BJ (cell line): Measurements from ENCODE around the gene STXBP5L. TPM values are rescaled to one million over a fixed set of nuclear protein-coding genes. Genes with fewer than 3 reads are reported as not detected.

Source experiments
- CTCF ChIA-PET: fragments of 350-600 bp; formaldehyde crosslinking; extraction: SDS; loops from one replicate; lab custom pipeline; 2021; ENCODE audit warnings: antibody characterized with exemption, inconsistent platforms; lab: Yijun Ruan, JAX
- POLR2A ChIA-PET: fragments of 300-600 bp; sonication (Branson Sonifier 250); formaldehyde crosslinking; extraction: SDS; loops from one replicate; lab custom pipeline; 2021; ENCODE audit warnings: antibody characterized with exemption; lab: Charles Lee
- DNase-seq: peaks from one replicate; pipeline ENCODE4 v3.0.0-alpha.2; 2011; ENCODE audit warnings: low read depth
- H3K27me3 ChIP-seq: 2 replicates; pipeline ENCODE4 v1.6.0; 2011; ENCODE audit warnings: low read length; ENCODE audit not compliant: control insufficient read depth, insufficient read depth
- H3K36me3 ChIP-seq: 2 replicates; pipeline ENCODE4 v1.5.1; 2011; ENCODE audit warnings: low read length; ENCODE audit not compliant: control insufficient read depth, insufficient read depth
- H3K4me3 ChIP-seq: 2 replicates; pipeline ENCODE4 v1.5.1; 2011; ENCODE audit warnings: low read depth, mild to moderate bottlenecking, control low read depth, low read length
- polyA plus RNA-seq: library from polyadenylated mRNA; depleted of rRNA; stranded (reverse); fragments of >200 nt; gene quantifications from 2 replicates; pipeline ENCODE4 v1.2.3, GENCODE V29; 2011
- TF ChIP-seq, protein P1 (sequence below): IDR thresholded peaks from 2 replicates; pipeline ENCODE4 v1.5.1; 2011; ENCODE audit warnings: low read depth, mild to moderate bottlenecking, control low read depth, inconsistent platforms, low read length, moderate library complexity; ENCODE audit not compliant: insufficient read depth

The STXBP5L gene
- polyA plus RNA-seq, 1 experiment = not detected

DNA sequence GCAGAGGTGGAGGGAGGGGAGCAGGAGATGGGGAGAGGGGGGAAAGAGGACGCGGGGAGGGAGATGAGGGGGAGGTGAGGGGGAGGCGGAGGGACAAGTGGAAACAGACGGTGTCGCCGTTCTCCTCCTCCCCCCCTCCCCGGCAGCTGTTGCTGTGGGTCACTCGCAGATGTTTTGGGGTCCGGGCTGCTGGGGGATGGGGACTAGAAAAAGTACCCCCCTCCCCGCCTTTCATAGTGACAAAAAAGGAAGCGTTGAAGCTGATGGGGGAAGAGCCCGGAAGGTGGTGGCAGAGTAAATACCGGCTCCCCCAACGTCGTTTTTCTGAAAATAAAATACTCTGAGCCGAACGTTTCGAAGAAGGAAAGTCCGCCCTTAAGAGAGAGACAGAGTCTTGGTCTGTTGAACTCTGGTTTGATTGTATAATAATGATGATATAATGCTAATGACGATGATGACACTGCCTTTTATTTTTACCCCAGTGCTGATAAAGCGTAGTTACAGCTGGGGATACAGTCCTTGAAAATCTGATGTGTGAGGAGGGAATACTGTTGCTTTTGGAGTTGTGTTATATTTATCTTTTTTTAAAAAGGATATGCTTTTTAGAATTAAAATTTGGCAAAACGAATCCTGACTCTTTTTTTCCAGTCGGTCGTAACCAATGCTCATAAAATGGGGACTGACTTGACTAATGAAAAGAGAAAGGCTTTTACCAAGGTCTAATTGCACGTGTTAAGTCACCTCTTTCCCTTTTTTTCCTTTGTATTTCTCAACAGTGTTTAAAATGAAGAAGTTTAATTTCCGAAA lies 993 bp downstream of the STXBP5L start:
- DNase-seq = no peak
- ChIA-PET CTCF (no interaction called here), POLR2A (no interaction called here)
- no peaks in the 10 kb centered on the region for H3K36me3 ChIP-seq
- TF ChIP-seq, protein P1, sequence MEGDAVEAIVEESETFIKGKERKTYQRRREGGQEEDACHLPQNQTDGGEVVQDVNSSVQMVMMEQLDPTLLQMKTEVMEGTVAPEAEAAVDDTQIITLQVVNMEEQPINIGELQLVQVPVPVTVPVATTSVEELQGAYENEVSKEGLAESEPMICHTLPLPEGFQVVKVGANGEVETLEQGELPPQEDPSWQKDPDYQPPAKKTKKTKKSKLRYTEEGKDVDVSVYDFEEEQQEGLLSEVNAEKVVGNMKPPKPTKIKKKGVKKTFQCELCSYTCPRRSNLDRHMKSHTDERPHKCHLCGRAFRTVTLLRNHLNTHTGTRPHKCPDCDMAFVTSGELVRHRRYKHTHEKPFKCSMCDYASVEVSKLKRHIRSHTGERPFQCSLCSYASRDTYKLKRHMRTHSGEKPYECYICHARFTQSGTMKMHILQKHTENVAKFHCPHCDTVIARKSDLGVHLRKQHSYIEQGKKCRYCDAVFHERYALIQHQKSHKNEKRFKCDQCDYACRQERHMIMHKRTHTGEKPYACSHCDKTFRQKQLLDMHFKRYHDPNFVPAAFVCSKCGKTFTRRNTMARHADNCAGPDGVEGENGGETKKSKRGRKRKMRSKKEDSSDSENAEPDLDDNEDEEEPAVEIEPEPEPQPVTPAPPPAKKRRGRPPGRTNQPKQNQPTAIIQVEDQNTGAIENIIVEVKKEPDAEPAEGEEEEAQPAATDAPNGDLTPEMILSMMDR = no peak
- H3K4me3 ChIP-seq = peak overlapping the region; percentile 37
- H3K27me3 ChIP-seq = peaks cover 13% of the 10 kb centered on the region

DNA sequence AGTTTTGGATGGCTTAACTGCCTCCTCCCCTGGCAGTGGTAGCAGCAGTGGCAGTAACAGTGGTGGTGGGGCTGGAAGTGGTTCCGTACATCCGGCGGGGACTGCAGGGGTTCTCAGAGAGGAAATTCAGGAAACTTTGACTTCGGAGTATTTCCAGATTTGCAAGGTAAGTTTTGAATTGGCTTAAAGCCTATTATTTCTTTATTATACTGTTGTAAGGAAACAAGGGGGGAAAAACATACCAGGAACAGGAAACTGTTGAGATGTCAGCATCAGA lies 1.5 kb downstream of the STXBP5L start:
- TF ChIP-seq, protein P1 = no peak
- ChIA-PET CTCF (no interaction called here), POLR2A (no interaction called here)
- Histone ChIP-seq H3K4me3 (no peak overlapping the region), H3K27me3 (peaks cover 13% of the 10 kb centered on the region), H3K36me3 (no peaks in the 10 kb centered on the region)
- no peak for DNase-seq

DNA sequence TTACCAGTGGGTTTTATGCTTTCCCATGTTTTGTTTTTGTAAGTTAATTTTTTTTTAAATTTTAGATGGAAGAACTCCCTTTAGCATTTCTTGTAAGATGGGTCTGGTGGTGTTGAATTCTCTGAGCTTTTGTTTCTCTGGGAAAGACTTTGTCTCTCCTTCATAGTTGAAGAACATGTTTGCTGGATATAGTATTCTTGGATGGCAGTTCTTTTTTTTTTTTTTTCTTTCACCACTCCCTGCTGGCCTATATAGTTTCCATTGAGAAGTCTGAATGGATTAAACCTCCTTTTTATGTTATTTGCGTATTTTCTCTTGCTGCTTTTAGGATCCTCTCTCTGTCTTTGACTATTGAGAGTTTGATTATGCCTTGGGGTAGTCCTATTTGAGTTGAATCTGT lies 18.1 kb downstream of the STXBP5L start:
- Histone ChIP-seq H3K27me3 (no peaks in the 10 kb centered on the region), H3K4me3 (no peak overlapping the region), H3K36me3 (no peaks in the 10 kb centered on the region)
- POLR2A ChIA-PET = no interaction called here
- DNase-seq = no peak
- TF ChIP-seq, protein P1 = no peak
- CTCF ChIA-PET = no interaction called here

DNA sequence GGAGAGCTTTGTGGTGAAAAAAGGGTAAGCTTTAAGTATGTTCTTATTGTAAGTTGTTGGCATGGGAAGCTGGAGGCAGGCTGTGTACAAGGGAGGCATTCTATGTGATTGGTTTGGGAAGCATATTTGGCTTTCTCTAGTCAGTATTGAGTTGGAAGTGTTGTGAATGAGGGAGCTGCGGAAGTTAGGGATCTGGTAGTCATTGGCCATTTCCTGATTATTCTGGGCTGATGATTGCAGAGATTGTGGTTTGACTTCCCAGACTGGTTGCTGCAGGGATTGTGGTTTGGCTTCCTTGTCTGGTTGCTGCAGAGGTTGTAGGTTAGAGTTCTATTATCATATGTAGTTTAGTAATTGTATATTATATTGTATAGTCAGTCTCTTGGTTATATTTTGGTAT lies 21.0 kb downstream of the STXBP5L start:
- Histone ChIP-seq H3K27me3 (no peaks in the 10 kb centered on the region), H3K36me3 (no peaks in the 10 kb centered on the region), H3K4me3 (no peak overlapping the region)
- CTCF ChIA-PET = no interaction called here
- POLR2A ChIA-PET = no interaction called here
- DNase-seq = no peak
- TF ChIP-seq, protein P1 = no peak

DNA sequence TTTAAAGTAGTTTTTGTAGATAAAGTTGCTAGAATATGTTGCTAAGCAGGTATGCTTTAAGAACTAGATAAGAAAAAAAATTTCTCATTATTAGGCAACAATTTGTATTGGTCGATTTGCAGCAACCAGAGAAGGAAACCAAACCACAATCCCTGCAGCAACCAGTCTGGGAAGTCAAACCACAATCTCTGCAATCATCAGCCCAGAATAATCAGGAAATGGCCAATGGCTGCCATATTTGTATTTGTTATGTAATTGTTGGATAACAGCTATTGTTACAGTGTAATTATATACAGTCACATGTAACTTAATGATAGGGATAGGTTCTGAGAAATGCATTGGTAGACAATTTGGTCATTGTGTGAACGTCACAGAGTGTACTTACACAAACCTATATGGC lies 23.6 kb downstream of the STXBP5L start:
- DNase-seq = no peak
- POLR2A ChIA-PET = no interaction called here
- Histone ChIP-seq H3K4me3 (no peak overlapping the region), H3K36me3 (no peaks in the 10 kb centered on the region), H3K27me3 (no peaks in the 10 kb centered on the region)
- CTCF ChIA-PET = no interaction called here
- TF ChIP-seq, protein P1 = no peak
